ENCODE results near the gene SIRT7. TPM values are rescaled to one million over a fixed set of nuclear protein-coding genes. Genes with fewer than 3 reads are reported as not detected.

SIRT7 gene
- polyA plus RNA-seq, 1 experiment: 8.4 TPM

DNA sequence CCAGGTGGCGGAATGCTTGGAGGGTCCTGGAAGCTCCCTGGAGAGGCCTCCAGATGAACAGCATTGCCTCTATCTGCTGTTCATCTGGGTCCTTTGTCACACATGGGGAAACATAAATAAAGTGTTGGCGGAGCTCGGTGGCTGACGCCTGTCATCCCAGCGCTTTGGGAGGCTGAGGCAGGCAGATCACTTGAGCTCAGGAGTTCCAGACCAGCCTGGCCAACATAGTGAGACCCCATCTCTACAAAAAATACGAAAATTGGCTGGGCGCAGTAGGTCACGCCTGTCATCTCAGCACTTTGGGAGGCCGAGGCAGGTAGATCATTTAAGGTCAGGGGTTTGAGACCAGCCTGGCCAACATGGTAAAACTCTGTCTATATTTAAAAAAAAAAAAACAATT lies 26.9 kb upstream of the SIRT7 start:
- POLR2A ChIA-PET: no interaction called here

GRCh38 chr17:81942167-81942553 lies 24.2 kb upstream of the SIRT7 start:
- TF ChIP-seq CTCF (IDR thresholded peaks at IDR 0.05; ENCODE audit: insufficient read depth, low read depth, low read length): no peak
- ChIA-PET CTCF (interaction anchor here (0.6 to 4.4 kb wide), 4 partner anchors 17 to 266 kb away, joined by 3 to 15 read pairs (median 6); no protein-coding TSS in a partner anchor), POLR2A (interaction anchor here (0.7 kb wide), 1 partner anchor 71 kb away, joined by 3 read pairs; no protein-coding TSS in a partner anchor)
- Histone ChIP-seq H3K4me3 (ENCODE audit: low read depth, low read length) (no peak overlapping the region), H3K36me3 (ENCODE audit: control insufficient read depth, insufficient read depth, low read length) (no peaks in the 10 kb centered on the region), H3K27me3 (ENCODE audit: control insufficient read depth, insufficient read depth, low read length) (peaks cover 6% of the 10 kb centered on the region; the same call in 1 of the 2 replicates)
- DNase-seq (ENCODE audit: low read depth): no peak

More for the DNA sequence above, 26.9 kb upstream of the SIRT7 start:
- no peaks in the 10 kb centered on the region for H3K36me3 ChIP-seq (ENCODE audit: control insufficient read depth, insufficient read depth, low read length)
- TF ChIP-seq CTCF (IDR thresholded peaks at IDR 0.05; ENCODE audit: insufficient read depth, low read depth, low read length): no peak
- H3K4me3 ChIP-seq (ENCODE audit: low read depth, low read length): no peak overlapping the region
- DNase-seq (ENCODE audit: low read depth): no peak
- CTCF ChIA-PET: interaction anchor here (0.9 to 3.3 kb wide), 2 partner anchors 15 to 93 kb away, joined by 3 to 17 read pairs; partner anchors contain the start of gene DCXR
- H3K27me3 ChIP-seq (ENCODE audit: control insufficient read depth, insufficient read depth, low read length): peaks cover 6% of the 10 kb centered on the region; the same call in 1 of the 2 replicates

GRCh38 chr17:81941484-81942166 lies 23.6 kb upstream of the SIRT7 start:
- TF ChIP-seq CTCF (IDR thresholded peaks at IDR 0.05; ENCODE audit: insufficient read depth, low read depth, low read length): no peak
- H3K4me3 ChIP-seq (ENCODE audit: low read depth, low read length): no peak overlapping the region
- ChIA-PET CTCF (interaction anchor here (1.6 to 4.4 kb wide), 2 partner anchors 18 to 79 kb away, joined by 6 to 15 read pairs; no protein-coding TSS in a partner anchor), POLR2A (no interaction called here)
- peaks cover 6% of the 10 kb centered on the region; the same call in 1 of the 2 replicates for H3K27me3 ChIP-seq (ENCODE audit: control insufficient read depth, insufficient read depth, low read length)
- no peak for DNase-seq (ENCODE audit: low read depth)
- H3K36me3 ChIP-seq (ENCODE audit: control insufficient read depth, insufficient read depth, low read length): no peaks in the 10 kb centered on the region

GRCh38 chr17:81940538-81941483 lies 22.8 kb upstream of the SIRT7 start:
- CTCF ChIA-PET: interaction anchor here (1.6 to 4.4 kb wide), 2 partner anchors 19 to 80 kb away, joined by 6 to 15 read pairs; no protein-coding TSS in a partner anchor
- POLR2A ChIA-PET: no interaction called here
- H3K4me3 ChIP-seq (ENCODE audit: low read depth, low read length): no peak overlapping the region
- no peak for TF ChIP-seq CTCF (IDR thresholded peaks at IDR 0.05; ENCODE audit: insufficient read depth, low read depth, low read length)
- no peak for DNase-seq (ENCODE audit: low read depth)
- peaks cover 6% of the 10 kb centered on the region; the same call in 1 of the 2 replicates for H3K27me3 ChIP-seq (ENCODE audit: control insufficient read depth, insufficient read depth, low read length)
- no peaks in the 10 kb centered on the region; the same call in 1 of the 2 replicates for H3K36me3 ChIP-seq (ENCODE audit: control insufficient read depth, insufficient read depth, low read length)

Measured in BJ (cell line).